Measurements from ENCODE around the gene YBEY.

- TF ChIP-seq, protein P1, sequence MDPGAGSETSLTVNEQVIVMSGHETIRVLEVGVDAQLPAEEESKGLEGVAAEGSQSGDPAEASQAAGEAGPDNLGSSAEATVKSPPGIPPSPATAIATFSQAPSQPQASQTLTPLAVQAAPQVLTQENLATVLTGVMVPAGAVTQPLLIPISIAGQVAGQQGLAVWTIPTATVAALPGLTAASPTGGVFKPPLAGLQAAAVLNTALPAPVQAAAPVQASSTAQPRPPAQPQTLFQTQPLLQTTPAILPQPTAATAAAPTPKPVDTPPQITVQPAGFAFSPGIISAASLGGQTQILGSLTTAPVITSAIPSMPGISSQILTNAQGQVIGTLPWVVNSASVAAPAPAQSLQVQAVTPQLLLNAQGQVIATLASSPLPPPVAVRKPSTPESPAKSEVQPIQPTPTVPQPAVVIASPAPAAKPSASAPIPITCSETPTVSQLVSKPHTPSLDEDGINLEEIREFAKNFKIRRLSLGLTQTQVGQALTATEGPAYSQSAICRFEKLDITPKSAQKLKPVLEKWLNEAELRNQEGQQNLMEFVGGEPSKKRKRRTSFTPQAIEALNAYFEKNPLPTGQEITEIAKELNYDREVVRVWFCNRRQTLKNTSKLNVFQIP (CRISPR knock-in tag; IDR thresholded peaks at IDR 0.05; ENCODE audit: borderline replicate concordance, low read depth) = no peak
- no peak for TF ChIP-seq ZFP30 (CRISPR knock-in tag; IDR thresholded peaks at IDR 0.05)
- TF ChIP-seq ZNF70 (CRISPR knock-in tag; IDR thresholded peaks at IDR 0.05) = no peak
- no peak for TF ChIP-seq BACH2 (CRISPR knock-in tag; IDR thresholded peaks at IDR 0.05; ENCODE audit: borderline replicate concordance)
- TF ChIP-seq ARNTL (CRISPR knock-in tag; IDR thresholded peaks at IDR 0.05; ENCODE audit: borderline replicate concordance, low read depth) = no peak
- no peak for TF ChIP-seq RARB (CRISPR knock-in tag; IDR thresholded peaks at IDR 0.05)
- no peak for TF ChIP-seq ZFP3 (CRISPR knock-in tag; IDR thresholded peaks at IDR 0.05)
- TF ChIP-seq, protein P2, sequence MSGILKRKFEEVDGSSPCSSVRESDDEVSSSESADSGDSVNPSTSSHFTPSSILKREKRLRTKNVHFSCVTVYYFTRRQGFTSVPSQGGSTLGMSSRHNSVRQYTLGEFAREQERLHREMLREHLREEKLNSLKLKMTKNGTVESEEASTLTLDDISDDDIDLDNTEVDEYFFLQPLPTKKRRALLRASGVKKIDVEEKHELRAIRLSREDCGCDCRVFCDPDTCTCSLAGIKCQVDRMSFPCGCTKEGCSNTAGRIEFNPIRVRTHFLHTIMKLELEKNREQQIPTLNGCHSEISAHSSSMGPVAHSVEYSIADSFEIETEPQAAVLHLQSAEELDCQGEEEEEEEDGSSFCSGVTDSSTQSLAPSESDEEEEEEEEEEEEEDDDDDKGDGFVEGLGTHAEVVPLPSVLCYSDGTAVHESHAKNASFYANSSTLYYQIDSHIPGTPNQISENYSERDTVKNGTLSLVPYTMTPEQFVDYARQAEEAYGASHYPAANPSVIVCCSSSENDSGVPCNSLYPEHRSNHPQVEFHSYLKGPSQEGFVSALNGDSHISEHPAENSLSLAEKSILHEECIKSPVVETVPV (CRISPR knock-in tag; IDR thresholded peaks at IDR 0.05) = no peak
- TF ChIP-seq CREB5 (CRISPR knock-in tag; IDR thresholded peaks at IDR 0.05; ENCODE audit: low read depth) = no peak
These were observed 37.7 kb upstream of the YBEY start for GRCh38 chr21:46248422-46248782.

Measured in SK-N-SH treated with all-trans-retinoic acid at 6 μM for 48 hours (cell line).